Cardiac muscle cell (in vitro differentiated cells and primary cell): ENCODE results near the gene NSUN6. TPM values are rescaled to one million over a fixed set of nuclear protein-coding genes. Genes with fewer than 3 reads are reported as not detected.

Experiments
- DNase-seq, 2 donors: peaks; one replicate each; pipeline versions ENCODE4 v3.0.0 to v3.0.0-alpha.2; 2010 to 2017; ENCODE audit warnings: low read depth in 1 of 2, low spot score in 1 of 2
- H3K27ac ChIP-seq: fragments of 200-600 bp; sonication (generic); 2 replicates; pipeline ENCODE4 v1.5.1; 2016
- H3K27me3 ChIP-seq: fragments of 200-600 bp; sonication (generic); 2 replicates; pipeline ENCODE4 v1.6.0; 2016; ENCODE audit warnings: control low read depth
- H3K36me3 ChIP-seq: fragments of 200-600 bp; sonication (generic); 2 replicates; pipeline ENCODE4 v1.5.1; 2016; ENCODE audit warnings: control low read depth
- H3K4me1 ChIP-seq: fragments of 200-600 bp; sonication (generic); 2 replicates; pipeline ENCODE4 v1.8.1; 2017; ENCODE audit warnings: low read depth, mild to moderate bottlenecking, mixed run types
- H3K4me3 ChIP-seq: fragments of 200-600 bp; sonication (generic); 2 replicates; pipeline ENCODE4 v1.5.1; 2016; ENCODE audit warnings: mild to moderate bottlenecking
- H3K9me3 ChIP-seq: fragments of 200-600 bp; sonication (generic); 2 replicates; pipeline ENCODE4 v1.5.1; 2017; ENCODE audit warnings: low read depth, mild to moderate bottlenecking, control low read depth
- polyA plus RNA-seq: library from polyadenylated mRNA; unstranded; fragments of >200 nt; fragmentation: Nextera tagmentation; extraction: Ambion mirVana; gene quantifications from 2 replicates; pipeline ENCODE4 v1.2.1, GENCODE V29; 2016
- total RNA-seq: library from RNA; depleted of rRNA; stranded (reverse); fragments of >200 nt; gene quantifications from 2 replicates; pipeline ENCODE4 v1.2.3, GENCODE V29; 2016
- TF ChIP-seq, protein P1 (sequence below): IDR thresholded peaks from 2 replicates; pipeline ENCODE4 v1.5.1; 2012; ENCODE audit warnings: low read depth, mild to moderate bottlenecking, low read length

The NSUN6 gene
- total and polyA plus RNA-seq, 2 experiments from 2014 or later, result 11.4 to 15.4 TPM

DNA sequence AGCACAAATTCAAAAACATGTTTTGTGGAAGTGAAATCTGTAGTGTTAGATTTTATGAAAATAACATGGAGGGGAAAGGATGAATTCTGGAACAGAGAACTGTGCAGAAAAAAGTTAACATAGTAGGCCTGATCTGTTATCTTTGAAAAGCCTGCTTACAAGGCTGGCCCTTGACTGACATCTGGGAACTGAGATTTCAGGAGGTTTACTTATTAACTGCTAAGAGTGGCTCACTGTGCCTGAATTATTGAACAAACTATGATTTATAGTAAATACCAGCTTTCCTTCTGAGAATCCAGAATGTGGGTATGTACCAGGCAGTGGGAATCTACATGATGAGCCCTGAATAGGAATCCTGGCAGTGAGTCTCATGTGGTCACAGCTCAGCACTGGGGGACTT, 30.5 kb downstream of the NSUN6 start:
- H3K27ac ChIP-seq, result no peak overlapping the region
- no peak overlapping the region for H3K4me3 ChIP-seq
- no peaks in the 10 kb centered on the region for H3K36me3 ChIP-seq
- H3K9me3 ChIP-seq, result no peaks in the 10 kb centered on the region
- no peak for DNase-seq
- H3K27me3 ChIP-seq, result no peaks in the 10 kb centered on the region
- TF ChIP-seq, protein P1, sequence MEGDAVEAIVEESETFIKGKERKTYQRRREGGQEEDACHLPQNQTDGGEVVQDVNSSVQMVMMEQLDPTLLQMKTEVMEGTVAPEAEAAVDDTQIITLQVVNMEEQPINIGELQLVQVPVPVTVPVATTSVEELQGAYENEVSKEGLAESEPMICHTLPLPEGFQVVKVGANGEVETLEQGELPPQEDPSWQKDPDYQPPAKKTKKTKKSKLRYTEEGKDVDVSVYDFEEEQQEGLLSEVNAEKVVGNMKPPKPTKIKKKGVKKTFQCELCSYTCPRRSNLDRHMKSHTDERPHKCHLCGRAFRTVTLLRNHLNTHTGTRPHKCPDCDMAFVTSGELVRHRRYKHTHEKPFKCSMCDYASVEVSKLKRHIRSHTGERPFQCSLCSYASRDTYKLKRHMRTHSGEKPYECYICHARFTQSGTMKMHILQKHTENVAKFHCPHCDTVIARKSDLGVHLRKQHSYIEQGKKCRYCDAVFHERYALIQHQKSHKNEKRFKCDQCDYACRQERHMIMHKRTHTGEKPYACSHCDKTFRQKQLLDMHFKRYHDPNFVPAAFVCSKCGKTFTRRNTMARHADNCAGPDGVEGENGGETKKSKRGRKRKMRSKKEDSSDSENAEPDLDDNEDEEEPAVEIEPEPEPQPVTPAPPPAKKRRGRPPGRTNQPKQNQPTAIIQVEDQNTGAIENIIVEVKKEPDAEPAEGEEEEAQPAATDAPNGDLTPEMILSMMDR, result no peak
- peaks cover 12% of the 10 kb centered on the region for H3K4me1 ChIP-seq

DNA sequence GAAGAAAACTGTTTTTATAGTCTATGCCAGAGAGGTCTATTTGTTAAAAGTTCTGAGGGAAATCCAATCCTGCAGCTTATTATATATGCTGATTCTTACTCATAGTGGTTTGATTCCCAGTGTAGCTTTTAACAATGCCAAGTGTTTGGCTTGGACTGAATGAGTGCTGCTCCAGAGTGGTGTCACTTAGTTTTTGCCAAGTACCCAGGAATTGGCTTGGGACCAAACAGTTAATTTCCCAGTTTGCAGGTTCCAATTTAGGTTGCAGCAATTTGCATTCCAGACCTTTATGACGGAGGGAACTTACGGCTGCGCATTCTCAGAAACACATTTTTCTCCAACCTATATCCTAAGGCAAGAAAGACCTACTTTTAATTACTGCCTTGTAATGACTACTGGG, 32.4 kb downstream of the NSUN6 start:
- Histone ChIP-seq H3K36me3 (peaks cover 6% of the 10 kb centered on the region), H3K9me3 (no peaks in the 10 kb centered on the region), H3K27ac (no peak overlapping the region), H3K27me3 (no peaks in the 10 kb centered on the region), H3K4me3 (no peak overlapping the region), H3K4me1 (peaks cover 9% of the 10 kb centered on the region)
- TF ChIP-seq, protein P1, result no peak
- DNase-seq, result peak in 1 of 2 donors; percentile 38

DNA sequence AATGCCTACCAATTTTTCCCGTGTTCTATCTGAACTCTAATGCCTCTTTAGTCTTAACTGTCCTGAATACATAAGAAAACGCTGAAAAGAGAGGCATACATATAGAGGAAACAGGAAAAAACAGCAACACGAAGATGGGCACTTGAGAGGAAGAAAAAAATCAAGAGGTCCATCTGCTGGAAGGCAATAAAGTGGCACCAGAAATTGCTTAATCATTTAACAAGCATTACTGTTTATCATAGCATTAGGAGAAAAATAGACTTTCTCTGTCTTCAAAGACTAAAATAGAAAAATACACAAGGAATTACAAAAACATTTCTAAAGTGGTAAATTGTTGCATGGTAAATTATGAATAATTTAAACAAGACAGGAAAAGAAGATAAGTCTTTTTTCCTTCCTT, 35.0 kb downstream of the NSUN6 start:
- Histone ChIP-seq H3K27me3 (no peaks in the 10 kb centered on the region), H3K27ac (no peak overlapping the region), H3K36me3 (peaks cover 6% of the 10 kb centered on the region), H3K4me1 (peaks cover 7% of the 10 kb centered on the region), H3K4me3 (no peak overlapping the region), H3K9me3 (no peaks in the 10 kb centered on the region)
- DNase-seq, result peak in 1 of 2 donors; percentile 24
- TF ChIP-seq, protein P1, result no peak

DNA sequence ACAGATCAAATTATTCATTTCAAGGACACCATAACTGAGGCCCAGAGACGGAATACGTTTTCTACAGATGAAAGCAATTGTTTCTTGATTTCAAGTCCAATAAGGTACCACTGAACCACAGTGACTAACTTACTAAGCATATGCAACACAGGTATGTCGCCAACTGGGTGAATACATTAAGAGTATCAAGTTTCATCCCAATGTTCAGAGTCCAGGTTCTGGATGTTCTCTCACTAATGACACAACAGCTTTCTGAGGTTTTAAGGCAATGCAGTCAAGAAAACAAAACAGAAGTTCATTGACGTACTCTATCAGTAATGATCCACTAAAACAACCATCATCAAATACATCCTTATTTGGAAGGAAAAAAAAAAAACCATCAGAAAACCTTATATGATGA, 35.8 kb downstream of the NSUN6 start:
- H3K4me3 ChIP-seq, result no peak overlapping the region
- H3K27ac ChIP-seq, result no peak overlapping the region
- no peak for DNase-seq
- TF ChIP-seq, protein P1, result no peak
- H3K4me1 ChIP-seq, result peaks cover 2% of the 10 kb centered on the region
- peaks cover 6% of the 10 kb centered on the region for H3K36me3 ChIP-seq
- H3K27me3 ChIP-seq, result no peaks in the 10 kb centered on the region
- no peaks in the 10 kb centered on the region for H3K9me3 ChIP-seq

DNA sequence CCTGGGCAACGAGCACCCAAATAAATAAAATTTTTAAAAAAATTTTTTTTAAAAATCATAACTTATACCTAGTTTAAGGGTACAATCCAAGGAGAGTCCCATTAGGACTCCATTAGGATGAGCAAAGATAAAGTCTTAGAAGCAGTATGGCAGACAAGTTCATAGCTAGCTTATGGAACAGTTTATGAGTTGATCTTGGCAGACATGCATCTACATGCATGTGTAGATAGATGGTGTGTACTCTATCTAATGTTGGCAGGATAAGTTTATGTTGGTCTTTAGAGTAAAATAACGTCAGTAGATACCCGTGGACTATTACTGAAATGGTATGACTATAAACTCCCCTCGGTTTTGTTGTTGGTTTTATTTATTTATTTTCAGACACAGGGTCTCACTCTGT, 40.2 kb downstream of the NSUN6 start:
- H3K4me1 ChIP-seq, result no peaks in the 10 kb centered on the region
- H3K4me3 ChIP-seq, result no peak overlapping the region
- no peak for DNase-seq
- H3K27ac ChIP-seq, result no peak overlapping the region
- no peaks in the 10 kb centered on the region for H3K27me3 ChIP-seq
- H3K36me3 ChIP-seq, result peaks cover 6% of the 10 kb centered on the region
- no peaks in the 10 kb centered on the region for H3K9me3 ChIP-seq
- TF ChIP-seq, protein P1, result no peak

DNA sequence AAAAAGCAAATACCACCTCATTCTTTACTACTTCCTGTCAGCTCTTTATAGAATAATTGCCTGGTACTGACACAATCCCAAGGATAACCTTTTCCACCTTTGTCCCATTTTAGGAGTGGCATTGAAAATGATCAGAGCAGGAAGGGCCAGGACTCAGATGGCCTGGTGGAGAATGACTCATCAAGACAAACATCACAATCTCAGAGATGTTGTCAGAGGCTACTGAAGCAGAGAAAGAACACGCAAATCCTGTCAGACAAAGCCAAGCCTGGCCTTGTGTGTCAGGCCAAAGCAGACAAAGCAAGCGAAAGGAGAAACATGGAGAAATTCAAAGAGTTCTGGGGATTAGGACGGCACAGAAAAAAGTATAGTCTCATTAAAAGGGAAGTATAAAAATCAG, 40.9 kb downstream of the NSUN6 start:
- no peak overlapping the region for H3K4me3 ChIP-seq
- peak in 1 of 2 donors; percentile 87 for DNase-seq
- H3K36me3 ChIP-seq, result peaks cover 6% of the 10 kb centered on the region
- H3K9me3 ChIP-seq, result no peaks in the 10 kb centered on the region
- TF ChIP-seq, protein P1, result no peak
- peak overlapping the region; percentile 12 for H3K27ac ChIP-seq
- H3K27me3 ChIP-seq, result no peaks in the 10 kb centered on the region
- H3K4me1 ChIP-seq, result no peaks in the 10 kb centered on the region
